Nephron (organoid): ENCODE data around the gene SPINDOC.

Experiments used
- H3K27ac Mint-ChIP-seq, 3 experiments: 2 replicates each; pipeline ENCODE4 v1.8.0; 2020; ENCODE audit warnings: mixed read lengths in 3 of 3, mild to moderate bottlenecking in 2 of 3, moderate library complexity in 1 of 3
- H3K27me3 Mint-ChIP-seq: 2 replicates; pipeline ENCODE4 v1.8.0; 2021; ENCODE audit warnings: low read depth, mild to moderate bottlenecking, moderate library complexity, mixed read lengths
- H3K36me3 Mint-ChIP-seq: 2 replicates; pipeline ENCODE4 v1.8.0; 2020; ENCODE audit warnings: low read depth, mixed read lengths
- H3K4me1 Mint-ChIP-seq: 2 replicates; pipeline ENCODE4 v1.8.0; 2020; ENCODE audit warnings: mixed read lengths
- H3K4me3 Mint-ChIP-seq, 3 experiments: 2 replicates each; pipeline ENCODE4 v1.8.0; 2020; ENCODE audit warnings: mild to moderate bottlenecking in 3 of 3, mixed read lengths in 3 of 3, moderate library complexity in 2 of 3
- H3K9me3 Mint-ChIP-seq: 2 replicates; pipeline ENCODE4 v1.8.0; 2020; ENCODE audit warnings: mixed read lengths
- CTCF ChIP-seq, 3 experiments: fragments of 200-600 bp; sonication (generic); IDR thresholded peaks; one replicate each; pipeline ENCODE4 v1.5.0; 2021; ENCODE audit warnings: antibody characterized with exemption in 3 of 3; ENCODE audit not compliant: unreplicated experiment in 3 of 3

Gene SPINDOC

DNA sequence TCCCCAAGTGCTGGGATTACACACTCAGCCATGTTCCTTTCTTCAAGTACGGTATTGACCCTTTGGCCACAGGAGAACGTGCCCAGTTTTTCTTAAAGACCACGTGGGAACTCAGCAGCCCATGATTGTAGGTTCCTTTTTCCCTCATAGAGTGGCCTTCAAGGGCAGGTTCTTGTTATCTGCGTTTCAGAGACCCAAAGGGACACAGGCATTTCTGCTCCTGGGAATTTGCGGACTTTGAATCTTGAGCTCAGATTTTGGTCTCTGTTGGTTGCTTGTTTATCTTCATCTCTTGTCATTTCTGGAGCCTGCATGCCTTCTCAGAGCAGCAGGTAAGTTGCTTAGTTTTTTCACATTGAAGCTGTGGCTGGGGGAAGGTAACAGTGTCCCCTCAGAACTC, 37.7 kb downstream of the SPINDOC start:
- H3K4me3 Mint-ChIP-seq, result no peak overlapping the region
- peaks cover 18% of the 10 kb centered on the region for H3K36me3 Mint-ChIP-seq
- H3K4me1 Mint-ChIP-seq, result peaks cover 19% of the 10 kb centered on the region
- H3K27ac Mint-ChIP-seq, result peak overlapping the region in 1 of 3 experiments; percentile 16
- no peaks in the 10 kb centered on the region for H3K9me3 Mint-ChIP-seq
- no peak for TF ChIP-seq CTCF (IDR thresholded peaks at IDR 0.05; ENCODE audit: unreplicated experiment in 3 of 3)
- H3K27me3 Mint-ChIP-seq, result no peaks in the 10 kb centered on the region

GRCh38 chr11:63851364-63851763, 38.1 kb downstream of the SPINDOC start:
- Mint-ChIP-seq H3K36me3 (peaks cover 18% of the 10 kb centered on the region), H3K4me1 (peaks cover 19% of the 10 kb centered on the region), H3K27me3 (no peaks in the 10 kb centered on the region), H3K9me3 (no peaks in the 10 kb centered on the region), H3K4me3 (no peak overlapping the region), H3K27ac (peak overlapping the region in 2 of 3 experiments; percentile 14 to 16)
- no peak for TF ChIP-seq CTCF (IDR thresholded peaks at IDR 0.05; ENCODE audit: unreplicated experiment in 3 of 3)

DNA sequence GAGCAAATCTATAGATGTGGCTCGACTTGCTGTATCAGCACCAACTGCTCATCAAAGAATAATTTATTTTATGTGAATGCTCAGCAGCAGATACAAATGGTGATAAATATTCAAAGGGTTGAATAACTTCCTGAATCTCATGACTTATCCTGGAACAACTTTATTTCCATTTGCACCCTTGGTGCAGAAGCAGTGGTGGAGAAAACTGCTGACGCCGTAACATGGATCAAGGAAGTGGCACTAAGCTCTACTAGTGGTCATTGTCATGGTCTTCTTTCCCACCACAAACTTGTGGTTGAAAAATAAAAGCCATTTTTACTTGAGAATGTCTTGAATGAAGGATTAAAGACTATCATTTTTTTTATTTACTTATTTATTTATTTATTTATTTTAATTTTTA, 40.2 kb downstream of the SPINDOC start:
- Mint-ChIP-seq H3K4me3 (no peak overlapping the region), H3K9me3 (no peaks in the 10 kb centered on the region), H3K27me3 (no peaks in the 10 kb centered on the region), H3K4me1 (peaks cover 10% of the 10 kb centered on the region), H3K36me3 (peaks cover 18% of the 10 kb centered on the region), H3K27ac (no peak overlapping the region)
- TF ChIP-seq CTCF (IDR thresholded peaks at IDR 0.05; ENCODE audit: unreplicated experiment in 3 of 3), result no peak

GRCh38 chr11:63854696-63855095, 41.4 kb downstream of the SPINDOC start:
- Mint-ChIP-seq H3K4me3 (no peak overlapping the region), H3K36me3 (peaks cover 14% of the 10 kb centered on the region), H3K27ac (no peak overlapping the region), H3K4me1 (peaks cover 10% of the 10 kb centered on the region), H3K9me3 (no peaks in the 10 kb centered on the region), H3K27me3 (no peaks in the 10 kb centered on the region)
- no peak for TF ChIP-seq CTCF (IDR thresholded peaks at IDR 0.05; ENCODE audit: unreplicated experiment in 3 of 3)

DNA sequence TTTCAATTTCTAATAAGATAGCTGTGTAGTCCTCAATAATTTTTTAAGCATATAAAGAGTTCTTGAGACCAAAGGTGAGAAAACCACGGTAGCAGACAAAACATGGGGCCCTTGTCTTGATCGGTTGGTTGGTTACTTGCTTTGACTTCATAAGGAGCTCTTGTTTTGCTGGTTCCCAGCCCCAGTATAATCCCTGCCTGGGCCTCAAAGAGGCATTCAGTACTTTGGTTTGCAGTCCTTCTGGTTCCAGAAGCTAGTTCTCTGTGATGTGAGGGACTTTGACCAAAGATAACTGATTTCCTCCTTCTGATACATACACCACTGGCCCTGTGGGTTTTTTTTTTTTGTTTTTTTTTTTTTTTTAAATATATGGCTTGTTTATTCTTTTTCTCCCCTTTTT, 42.7 kb downstream of the SPINDOC start:
- Mint-ChIP-seq H3K27ac (no peak overlapping the region), H3K9me3 (no peaks in the 10 kb centered on the region), H3K36me3 (peaks cover 22% of the 10 kb centered on the region), H3K4me1 (peaks cover 10% of the 10 kb centered on the region), H3K27me3 (no peaks in the 10 kb centered on the region), H3K4me3 (no peak overlapping the region)
- no peak for TF ChIP-seq CTCF (IDR thresholded peaks at IDR 0.05; ENCODE audit: unreplicated experiment in 3 of 3)

DNA sequence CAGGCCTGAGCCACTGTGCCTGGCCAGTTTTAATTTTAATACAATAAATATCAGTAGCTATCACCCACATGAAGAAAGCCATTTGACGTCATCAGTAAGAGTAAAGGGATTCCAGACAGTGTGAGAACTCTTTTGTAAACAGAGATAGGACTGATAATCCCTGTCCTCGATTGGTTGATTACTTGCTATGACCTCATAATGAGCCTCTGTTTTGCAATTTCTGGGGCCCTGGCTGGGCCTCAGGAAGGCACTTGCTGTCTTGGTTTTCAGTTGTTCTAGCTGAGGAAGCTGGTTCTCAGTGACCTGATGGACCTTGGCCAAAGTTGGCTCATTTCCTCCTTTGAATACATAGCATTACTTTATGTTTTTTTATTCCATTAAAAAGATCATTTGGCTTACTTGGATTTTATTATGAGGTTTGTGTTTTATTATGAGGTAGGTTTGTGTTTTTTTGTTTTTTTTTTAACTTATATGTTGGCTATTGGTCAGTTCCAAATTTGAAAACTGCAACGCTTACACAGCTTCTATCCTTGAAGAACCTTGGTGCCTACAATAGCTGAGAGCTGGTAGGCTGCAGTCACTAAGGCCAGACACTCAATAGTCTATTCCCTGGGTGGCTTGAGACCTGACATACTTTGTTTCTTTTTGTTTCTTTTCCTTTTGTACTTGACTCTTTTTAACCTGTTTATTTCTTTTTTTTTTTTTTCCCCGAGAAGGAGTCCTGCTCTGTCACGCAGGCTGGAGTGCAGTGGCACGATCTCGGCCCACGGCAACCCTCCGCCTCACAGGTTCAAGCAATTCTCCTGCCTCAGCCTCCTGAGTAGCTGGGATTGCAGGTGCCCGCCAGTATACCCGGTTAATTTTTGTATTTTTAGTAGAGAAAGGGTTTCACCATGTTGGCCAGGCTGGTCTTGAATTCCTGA, 45.6 kb downstream of the SPINDOC start:
- Mint-ChIP-seq H3K4me3 (no peak overlapping the region), H3K36me3 (peaks cover 28% of the 10 kb centered on the region), H3K9me3 (no peaks in the 10 kb centered on the region), H3K4me1 (peaks cover 12% of the 10 kb centered on the region), H3K27me3 (no peaks in the 10 kb centered on the region), H3K27ac (peak overlapping the region in 1 of 3 experiments; percentile 54)
- TF ChIP-seq CTCF (IDR thresholded peaks at IDR 0.05; ENCODE audit: unreplicated experiment in 3 of 3), result no peak
